Thoracic aorta (tissue), 2 donors: ENCODE measurements around the gene TMC6. TPM values are rescaled to one million over a fixed set of nuclear protein-coding genes. Genes with fewer than 3 reads are reported as not detected.

Source experiments
- ATAC-seq: fragments of 150-250 bp; one replicate; pipeline ENCODE4 v1.8.0; 2017; ENCODE audit warnings: low read depth; ENCODE audit not compliant: insufficient number of reproducible peaks, low FRiP score
- DNase-seq: peaks from one replicate; pipeline ENCODE4 v3.0.0-alpha.2; 2020; ENCODE audit warnings: low spot score
- H3K27ac ChIP-seq, 2 donors: fragments of 200-600 bp; sonication (generic); 1 replicate in 1 of 2; 2 replicates in 1 of 2; pipeline ENCODE4 v1.5.1; 2016; ENCODE audit warnings: mild to moderate bottlenecking in 2 of 2, moderate library complexity in 2 of 2
- H3K27me3 ChIP-seq: fragments of 200-600 bp; sonication (generic); replicated peaks from 2 replicates; pipeline ENCODE4 v1.6.0; 2016; ENCODE audit warnings: mild to moderate bottlenecking; ENCODE audit not compliant: insufficient read depth
- H3K36me3 ChIP-seq: fragments of 200-600 bp; sonication (generic); one replicate; pipeline ENCODE4 v1.5.1; 2016
- H3K4me1 ChIP-seq, 2 donors: fragments of 200-600 bp; sonication (generic); 1 replicate in 1 of 2; 2 replicates in 1 of 2; pipeline versions ENCODE4 v1.5.1 to v1.6.0; 2016; ENCODE audit warnings: low read depth in 2 of 2, mild to moderate bottlenecking in 1 of 2; ENCODE audit not compliant: control insufficient read depth in 1 of 2
- H3K4me3 ChIP-seq: fragments of 200-600 bp; sonication (generic); 2 replicates; pipeline ENCODE4 v1.5.1; 2016; ENCODE audit warnings: mild to moderate bottlenecking
- H3K9me3 ChIP-seq: fragments of 200-600 bp; sonication (generic); 2 replicates; pipeline ENCODE4 v1.5.1; 2016
- total RNA-seq, 2 donors: library from RNA; depleted of rRNA; stranded (reverse); fragments of >200 nt; gene quantifications; one replicate each; pipeline versions ENCODE4 v1.1.0 to v1.2.3, GENCODE V29; 2016
- TF ChIP-seq, protein P1 (sequence below): fragments of 200-600 bp; sonication (generic); IDR thresholded peaks from one replicate; pipeline ENCODE4 v1.5.1; 2019; ENCODE audit warnings: antibody characterized with exemption

TMC6 gene
- total RNA-seq, 2 donors from 2014 or later, result 22.6 to 44.3 TPM

DNA sequence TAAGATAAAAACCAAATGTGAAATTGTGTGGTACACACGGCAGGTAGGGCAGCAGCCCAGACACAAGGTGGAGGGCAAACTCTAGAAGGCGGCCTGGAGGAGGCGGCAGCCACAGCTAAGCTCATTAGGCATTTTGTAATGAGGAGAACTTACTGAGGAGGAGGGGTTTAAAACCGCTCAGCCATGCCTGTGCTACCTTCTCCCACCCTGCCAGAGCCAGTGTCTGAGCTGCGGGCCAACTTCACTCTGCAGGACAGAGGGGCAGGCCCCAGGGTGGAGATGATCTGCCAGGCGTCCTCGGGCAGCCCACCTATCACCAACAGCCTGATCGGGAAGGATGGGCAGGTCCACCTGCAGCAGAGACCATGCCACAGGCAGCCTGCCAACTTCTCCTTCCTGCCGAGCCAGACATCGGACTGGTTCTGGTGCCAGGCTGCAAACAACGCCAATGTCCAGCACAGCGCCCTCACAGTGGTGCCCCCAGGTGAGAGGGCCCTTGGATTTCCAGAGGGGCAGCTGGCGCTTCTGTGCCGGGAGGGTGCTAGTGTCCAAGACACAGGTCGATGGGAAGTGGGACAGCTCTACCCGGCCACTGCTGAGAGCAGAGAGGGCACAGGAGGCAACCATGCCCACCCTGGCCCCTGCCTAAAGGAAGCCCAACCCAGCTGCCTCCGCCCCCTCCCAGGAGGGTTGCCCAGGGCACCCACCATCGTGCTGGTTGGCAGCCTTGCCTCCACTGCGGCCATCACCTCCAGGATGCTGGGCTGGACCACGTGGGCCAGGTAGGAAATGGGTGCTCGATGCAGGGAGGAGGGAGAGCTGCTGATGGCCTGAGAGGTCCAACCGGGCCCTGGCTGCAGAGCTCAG, 35.6 kb upstream of the TMC6 start:
- ATAC-seq (no peak), DNase-seq (no peak)
- Histone ChIP-seq H3K27me3 (no peaks in the 10 kb centered on the region), H3K9me3 (no peaks in the 10 kb centered on the region), H3K4me1 (peaks cover 0 to 5% of the 10 kb centered on the region in 2 donors), H3K27ac (no peak overlapping the region), H3K4me3 (no peak overlapping the region), H3K36me3 (no peaks in the 10 kb centered on the region)
- TF ChIP-seq, protein P1, sequence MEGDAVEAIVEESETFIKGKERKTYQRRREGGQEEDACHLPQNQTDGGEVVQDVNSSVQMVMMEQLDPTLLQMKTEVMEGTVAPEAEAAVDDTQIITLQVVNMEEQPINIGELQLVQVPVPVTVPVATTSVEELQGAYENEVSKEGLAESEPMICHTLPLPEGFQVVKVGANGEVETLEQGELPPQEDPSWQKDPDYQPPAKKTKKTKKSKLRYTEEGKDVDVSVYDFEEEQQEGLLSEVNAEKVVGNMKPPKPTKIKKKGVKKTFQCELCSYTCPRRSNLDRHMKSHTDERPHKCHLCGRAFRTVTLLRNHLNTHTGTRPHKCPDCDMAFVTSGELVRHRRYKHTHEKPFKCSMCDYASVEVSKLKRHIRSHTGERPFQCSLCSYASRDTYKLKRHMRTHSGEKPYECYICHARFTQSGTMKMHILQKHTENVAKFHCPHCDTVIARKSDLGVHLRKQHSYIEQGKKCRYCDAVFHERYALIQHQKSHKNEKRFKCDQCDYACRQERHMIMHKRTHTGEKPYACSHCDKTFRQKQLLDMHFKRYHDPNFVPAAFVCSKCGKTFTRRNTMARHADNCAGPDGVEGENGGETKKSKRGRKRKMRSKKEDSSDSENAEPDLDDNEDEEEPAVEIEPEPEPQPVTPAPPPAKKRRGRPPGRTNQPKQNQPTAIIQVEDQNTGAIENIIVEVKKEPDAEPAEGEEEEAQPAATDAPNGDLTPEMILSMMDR, result no peak

DNA sequence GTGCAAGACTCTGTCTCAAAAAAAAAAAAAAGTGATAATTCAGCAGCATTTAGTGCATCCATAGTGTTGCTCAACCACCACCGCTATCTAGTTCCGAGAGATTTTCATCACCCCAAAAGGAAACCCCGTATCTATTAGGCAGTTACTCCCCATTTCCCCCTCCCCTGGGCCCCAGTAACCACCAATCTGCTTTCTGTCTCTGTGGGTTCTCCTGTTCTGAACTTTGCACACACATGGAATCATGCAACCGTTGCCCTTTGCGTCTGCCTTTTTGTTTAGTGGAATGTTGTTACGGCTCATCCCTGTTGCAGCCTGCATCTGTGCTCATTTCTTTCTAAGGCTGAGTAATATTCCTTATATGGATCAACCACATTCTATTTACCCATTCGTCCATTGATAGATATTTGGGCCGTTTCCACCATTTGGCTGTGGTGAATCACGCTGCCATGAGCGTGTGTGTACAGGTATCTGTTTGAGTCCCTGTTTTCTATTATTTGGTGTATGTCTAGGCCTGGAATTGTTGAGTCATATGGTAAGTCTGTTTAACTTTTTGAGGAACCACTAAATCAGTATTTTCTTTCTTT, 31.1 kb upstream of the TMC6 start:
- no peaks in the 10 kb centered on the region for H3K27me3 ChIP-seq
- DNase-seq, result no peak
- no peaks in the 10 kb centered on the region for H3K36me3 ChIP-seq
- ATAC-seq, result no peak
- H3K27ac ChIP-seq, result no peak overlapping the region
- TF ChIP-seq, protein P1, result no peak
- H3K4me1 ChIP-seq, result no peaks in the 10 kb centered on the region
- no peak overlapping the region for H3K4me3 ChIP-seq
- H3K9me3 ChIP-seq, result no peaks in the 10 kb centered on the region

DNA sequence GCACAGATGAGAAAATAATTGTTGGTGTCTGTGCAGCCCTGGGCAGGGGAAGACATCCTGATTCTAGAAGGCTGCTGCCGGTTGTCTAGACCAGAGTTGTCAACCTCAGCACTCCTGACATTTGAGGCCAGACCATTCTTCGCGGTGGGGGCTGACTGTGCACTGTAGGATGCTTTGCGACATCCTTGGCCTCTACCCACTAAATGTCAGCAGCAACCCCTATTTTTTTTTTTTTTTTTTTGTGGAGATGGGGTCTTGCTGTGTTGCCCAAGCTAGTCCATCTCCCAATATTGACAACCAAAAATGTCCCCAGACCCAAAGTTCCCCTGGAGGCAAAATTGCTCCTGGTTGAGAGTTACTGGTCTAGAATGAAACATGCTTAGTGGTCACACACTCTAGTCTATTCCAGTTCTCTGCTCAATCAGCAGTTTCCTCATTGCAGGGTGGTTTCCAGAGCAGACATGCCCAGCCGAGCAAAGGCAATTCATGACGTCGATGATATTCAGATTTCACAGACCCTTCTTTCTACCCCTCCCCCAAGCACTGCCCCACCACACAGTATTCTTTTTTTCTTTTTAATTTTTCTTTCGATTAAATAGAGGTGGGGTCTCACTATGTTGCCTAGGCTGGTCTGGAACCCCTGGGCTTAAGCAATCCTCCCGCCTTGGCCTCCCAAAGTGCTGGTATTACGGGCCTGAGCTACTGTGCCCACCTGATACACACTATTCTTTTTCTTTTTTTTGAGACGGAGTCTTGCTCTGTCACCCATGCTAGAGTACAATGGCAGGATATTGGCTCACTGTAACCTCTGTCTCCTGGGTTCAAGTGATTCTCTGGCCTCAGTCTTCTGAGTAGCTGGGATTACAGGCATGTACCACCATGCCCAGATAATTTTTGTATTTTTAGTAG, 26.6 kb upstream of the TMC6 start:
- no peak for ATAC-seq

DNA sequence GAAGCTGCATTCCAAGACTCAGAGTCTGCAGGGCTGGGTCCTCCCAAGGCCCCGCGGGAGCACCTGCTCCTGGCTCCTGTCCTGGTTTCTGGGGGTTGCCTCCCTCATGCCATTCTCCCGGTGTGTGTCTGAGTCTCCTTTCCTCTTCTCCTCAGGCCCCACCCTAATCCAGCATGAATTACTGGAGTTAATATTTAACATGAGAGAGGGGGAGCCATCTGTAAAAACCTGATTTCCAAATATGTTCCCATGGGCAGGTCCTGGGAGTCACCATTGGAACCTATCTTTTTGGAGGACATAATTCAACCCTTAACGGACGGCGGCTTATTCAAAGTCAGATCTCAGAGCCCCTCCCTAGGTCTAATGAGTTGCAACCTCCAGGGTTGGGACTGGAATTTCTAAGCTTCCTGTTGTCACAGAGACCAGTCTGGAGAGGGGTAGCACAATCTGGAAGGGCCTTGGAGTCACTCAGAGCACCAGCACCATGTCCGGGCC, 23.0 kb upstream of the TMC6 start:
- no peak for DNase-seq
- Histone ChIP-seq H3K27ac (no peak overlapping the region), H3K4me3 (no peak overlapping the region), H3K9me3 (no peaks in the 10 kb centered on the region), H3K27me3 (no peaks in the 10 kb centered on the region), H3K36me3 (no peaks in the 10 kb centered on the region), H3K4me1 (no peaks in the 10 kb centered on the region)
- ATAC-seq, result no peak
- TF ChIP-seq, protein P1, result no peak

More for the DNA sequence above, 26.6 kb upstream of the TMC6 start:
- Histone ChIP-seq H3K36me3 (no peaks in the 10 kb centered on the region), H3K27ac (no peak overlapping the region), H3K4me1 (no peaks in the 10 kb centered on the region), H3K27me3 (no peaks in the 10 kb centered on the region), H3K4me3 (no peak overlapping the region), H3K9me3 (no peaks in the 10 kb centered on the region)
- TF ChIP-seq, protein P1, result no peak
- DNase-seq, result no peak
